NT2/D1 (cell line): ENCODE data around the gene REM2.

Source experiments
- YY1 ChIP-seq: IDR thresholded peaks from 2 replicates; pipeline ENCODE4 v1.6.1; 2011; ENCODE audit not compliant: insufficient read length, insufficient read depth
- ZNF274 ChIP-seq: IDR thresholded peaks from 2 replicates; pipeline ENCODE4 v1.6.1; 2011; ENCODE audit warnings: mild to moderate bottlenecking, low read depth, low read length

GRCh38 chr14:22922294-22922693, 39.3 kb downstream of the REM2 start:
- TF ChIP-seq YY1 = no peak
- no peak for TF ChIP-seq ZNF274
